ENCODE results near the gene TRIM31.

The TRIM31 gene

DNA sequence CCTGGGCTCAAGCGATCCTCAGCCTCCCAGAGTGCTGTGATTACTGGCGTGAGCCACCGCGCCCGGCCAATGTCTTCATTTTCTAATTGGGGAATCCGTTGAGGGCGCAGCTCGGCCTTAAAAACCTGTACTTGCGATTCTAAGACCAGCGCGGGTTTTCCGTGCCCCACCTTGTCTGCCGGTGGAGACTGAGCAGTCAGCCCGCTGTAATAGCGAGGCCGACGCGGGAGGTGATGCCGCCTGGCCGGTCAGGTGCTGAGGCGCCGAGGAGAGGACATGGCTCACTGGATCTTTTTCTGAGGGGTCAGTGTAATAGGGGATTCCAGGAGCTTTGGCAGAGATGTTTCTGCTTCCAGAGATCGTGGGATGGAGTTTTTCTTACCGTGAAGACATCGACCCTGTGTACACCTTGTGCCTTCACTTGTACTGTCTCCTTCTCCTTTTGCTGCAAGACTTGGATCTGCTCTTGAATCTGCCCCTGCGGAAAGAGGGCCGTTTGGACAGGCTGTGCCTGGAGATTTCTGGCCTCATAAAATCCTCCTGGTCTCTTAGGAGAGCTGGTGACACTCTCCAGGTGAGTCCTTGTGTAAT, 1.5 kb downstream of the TRIM31 start:
- DNase-seq (no peak), ATAC-seq (no peak)
- H3K9me3 Mint-ChIP-seq: no peaks in the 10 kb centered on the region
- peaks cover 62% of the 10 kb centered on the region for H3K27me3 Mint-ChIP-seq
- H3K27ac Mint-ChIP-seq: no peak overlapping the region
- peaks cover 13% of the 10 kb centered on the region for H3K4me1 Mint-ChIP-seq
- no peak overlapping the region for H3K4me3 Mint-ChIP-seq
- no peaks in the 10 kb centered on the region for H3K36me3 Mint-ChIP-seq (ENCODE audit: low read depth)

DNA sequence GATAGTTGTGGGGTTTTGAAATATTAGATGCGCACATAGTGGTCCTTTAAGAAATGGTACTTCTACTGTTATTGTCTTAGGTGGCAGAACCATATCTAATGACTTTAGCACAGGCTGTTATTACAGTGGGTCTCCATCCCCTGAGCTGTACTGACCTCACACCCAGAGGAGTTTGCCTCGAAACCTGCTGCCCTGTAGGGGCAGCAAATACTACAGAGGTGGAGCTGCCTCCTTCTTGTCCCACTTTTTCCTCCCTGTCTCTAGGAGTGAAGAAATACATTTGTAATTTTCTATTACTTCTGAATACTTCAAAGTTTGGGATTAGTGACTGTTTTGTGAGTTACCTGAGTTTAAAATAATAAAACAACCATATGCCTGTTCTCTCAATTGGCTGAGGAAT, 8.2 kb downstream of the TRIM31 start:
- Mint-ChIP-seq H3K36me3 (ENCODE audit: low read depth) (no peaks in the 10 kb centered on the region), H3K4me3 (no peak overlapping the region), H3K27ac (no peak overlapping the region), H3K4me1 (peaks cover 32% of the 10 kb centered on the region), H3K27me3 (peaks cover 48% of the 10 kb centered on the region), H3K9me3 (no peaks in the 10 kb centered on the region)
- no peak for DNase-seq
- no peak for ATAC-seq

DNA sequence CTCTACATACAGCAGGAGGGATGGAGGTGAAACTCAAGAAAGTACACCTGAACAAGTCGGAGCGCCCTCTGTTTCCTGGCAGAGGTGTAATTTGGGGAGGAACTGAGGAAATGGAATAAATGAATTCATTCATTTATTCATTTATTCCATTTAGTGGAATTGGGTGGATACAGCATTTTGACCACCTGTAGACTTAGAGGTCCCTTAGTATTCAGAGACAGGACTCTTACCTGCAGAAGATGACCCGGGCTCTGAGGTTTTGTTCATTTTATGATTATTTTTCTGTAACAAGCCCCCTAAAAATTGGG, 9.1 kb downstream of the TRIM31 start:
- ATAC-seq: no peak
- Mint-ChIP-seq H3K9me3 (no peaks in the 10 kb centered on the region), H3K36me3 (ENCODE audit: low read depth) (no peaks in the 10 kb centered on the region), H3K4me1 (peaks cover 32% of the 10 kb centered on the region), H3K4me3 (peak overlapping the region; percentile 74), H3K27ac (no peak overlapping the region), H3K27me3 (peaks cover 53% of the 10 kb centered on the region)
- no peak for DNase-seq

DNA sequence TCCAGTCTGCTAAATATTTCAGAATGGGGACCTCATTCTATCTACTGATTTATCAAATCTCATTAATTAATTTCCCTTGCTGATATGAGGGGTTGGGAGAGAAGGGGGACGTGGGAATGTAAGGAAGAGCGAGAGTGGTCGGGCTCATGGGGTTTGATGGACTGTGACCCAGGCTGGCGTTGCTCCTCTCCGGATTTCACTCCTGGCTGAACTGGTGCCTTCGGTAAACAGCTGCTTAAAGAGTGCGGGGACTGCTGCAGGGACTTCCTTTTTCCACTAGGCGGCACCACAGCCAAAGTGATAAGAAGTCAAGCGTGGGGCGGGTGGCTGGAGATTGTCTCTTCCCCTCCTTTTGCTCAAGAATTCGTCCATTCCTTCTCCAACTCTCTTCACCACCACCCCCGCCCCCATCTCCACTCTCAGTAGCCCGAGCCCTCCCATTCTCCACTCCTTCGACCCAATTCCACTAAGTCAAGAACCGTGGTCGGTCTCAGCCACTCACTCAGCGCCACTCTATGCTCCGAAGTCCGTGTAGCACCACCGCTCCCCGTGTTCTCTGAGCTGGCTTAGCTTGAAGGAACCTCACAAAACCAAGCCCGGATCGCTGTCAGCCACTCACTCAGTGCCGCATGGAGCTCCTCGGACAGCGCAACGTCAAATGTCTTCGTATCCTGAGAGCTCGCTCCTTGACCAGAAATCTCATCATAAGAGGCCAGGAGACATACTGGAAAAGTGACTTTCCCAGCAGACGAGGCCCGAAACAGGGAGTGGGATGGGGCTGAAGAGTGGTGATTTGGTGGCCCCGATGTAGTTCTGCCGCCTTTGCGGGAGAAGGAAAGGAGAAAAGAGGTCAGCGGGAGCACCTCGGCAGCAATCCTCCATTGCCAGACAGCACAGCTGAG, 9.7 kb downstream of the TRIM31 start:
- DNase-seq (peak; percentile 81), ATAC-seq (peak; percentile 76)
- peaks cover 36% of the 10 kb centered on the region for H3K4me1 Mint-ChIP-seq
- peak overlapping the region; percentile 21 for H3K27ac Mint-ChIP-seq
- H3K4me3 Mint-ChIP-seq: peak overlapping the region; percentile 74
- H3K9me3 Mint-ChIP-seq: no peaks in the 10 kb centered on the region
- peaks cover 54% of the 10 kb centered on the region for H3K27me3 Mint-ChIP-seq
- no peaks in the 10 kb centered on the region for H3K36me3 Mint-ChIP-seq (ENCODE audit: low read depth)

DNA sequence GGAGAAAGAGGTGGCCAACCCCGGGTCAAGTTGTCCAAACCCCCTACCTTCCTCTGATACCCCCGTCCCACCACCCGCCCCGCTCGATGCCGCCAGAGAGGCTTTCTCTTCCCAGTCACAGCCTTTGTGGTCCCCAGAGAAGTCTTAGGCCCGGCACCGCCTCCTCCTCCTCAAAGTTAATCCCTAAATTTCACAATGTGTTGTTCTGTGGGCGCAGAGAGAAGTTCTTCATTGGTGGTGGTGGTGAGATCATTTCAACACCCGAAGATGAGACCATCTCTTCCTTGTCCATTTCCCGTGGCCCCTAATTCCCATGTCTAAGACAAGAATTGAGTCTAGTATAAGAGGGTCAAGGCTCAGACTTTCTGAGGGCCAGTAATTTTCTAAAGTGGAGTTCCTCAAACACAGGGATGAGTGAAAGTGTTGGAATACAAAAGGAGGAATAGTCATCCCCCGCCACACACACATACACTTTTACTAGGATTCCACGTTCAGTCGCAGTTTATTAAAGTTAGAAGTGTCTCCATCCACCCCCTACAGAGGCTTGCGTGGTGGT, 10.4 kb downstream of the TRIM31 start:
- no peaks in the 10 kb centered on the region for H3K36me3 Mint-ChIP-seq (ENCODE audit: low read depth)
- H3K4me1 Mint-ChIP-seq: peaks cover 43% of the 10 kb centered on the region
- peak overlapping the region; percentile 78 for H3K4me3 Mint-ChIP-seq
- peaks cover 51% of the 10 kb centered on the region for H3K27me3 Mint-ChIP-seq
- DNase-seq (peak; percentile 8), ATAC-seq (no peak)
- H3K27ac Mint-ChIP-seq: no peak overlapping the region
- no peaks in the 10 kb centered on the region for H3K9me3 Mint-ChIP-seq

DNA sequence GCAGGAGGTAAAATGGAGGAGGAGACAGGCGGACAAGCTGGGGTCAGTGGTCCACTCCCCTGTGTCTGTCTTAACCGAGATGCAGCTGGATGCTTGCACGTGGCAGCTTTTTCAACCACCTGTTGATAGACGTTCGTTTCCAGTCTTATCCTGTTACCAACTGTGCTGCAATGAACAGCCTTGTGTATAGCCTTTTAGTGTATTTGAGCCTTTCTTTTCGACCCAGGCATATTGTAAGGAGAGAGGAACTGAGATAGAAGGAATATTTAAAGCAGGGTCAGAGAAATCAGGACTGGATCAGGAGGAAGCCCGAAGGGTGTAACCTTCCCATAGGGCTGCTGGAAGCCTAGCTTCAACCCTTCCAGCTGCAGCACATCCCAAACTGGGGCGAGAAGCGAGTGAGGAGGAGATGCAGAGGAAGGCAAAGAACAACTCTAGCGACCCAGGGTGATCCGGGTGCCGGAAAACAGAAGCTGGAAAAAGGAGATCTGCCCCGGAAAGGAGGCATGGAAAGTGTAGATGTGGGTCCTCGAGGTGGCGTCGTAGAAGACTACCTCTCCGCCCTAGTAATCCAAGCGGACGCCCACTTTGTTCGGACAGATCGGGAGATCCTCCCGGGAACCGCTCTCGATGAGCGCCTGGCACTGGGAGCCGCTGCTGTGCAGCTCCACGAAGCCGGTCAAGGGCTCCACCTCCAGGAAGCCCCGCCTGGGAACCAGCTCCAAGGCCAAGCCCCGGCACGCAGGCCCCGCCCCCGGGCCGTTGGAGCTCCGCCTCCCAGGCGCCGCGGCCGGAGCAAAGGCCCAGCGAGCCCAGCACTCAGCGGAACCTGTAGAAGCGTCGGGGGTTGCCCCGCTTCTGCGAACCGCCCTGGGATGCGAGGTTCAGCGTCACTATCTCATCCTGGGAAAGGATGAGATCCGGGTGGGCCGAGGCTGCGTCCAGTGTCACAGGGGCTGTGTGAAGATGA, 11.2 kb downstream of the TRIM31 start:
- Mint-ChIP-seq H3K4me3 (peak overlapping the region; percentile 78), H3K27ac (no peak overlapping the region), H3K9me3 (no peaks in the 10 kb centered on the region), H3K27me3 (peaks cover 51% of the 10 kb centered on the region), H3K36me3 (ENCODE audit: low read depth) (no peaks in the 10 kb centered on the region), H3K4me1 (peaks cover 44% of the 10 kb centered on the region)
- DNase-seq (peak; percentile 85), ATAC-seq (peak; percentile 75)

DNA sequence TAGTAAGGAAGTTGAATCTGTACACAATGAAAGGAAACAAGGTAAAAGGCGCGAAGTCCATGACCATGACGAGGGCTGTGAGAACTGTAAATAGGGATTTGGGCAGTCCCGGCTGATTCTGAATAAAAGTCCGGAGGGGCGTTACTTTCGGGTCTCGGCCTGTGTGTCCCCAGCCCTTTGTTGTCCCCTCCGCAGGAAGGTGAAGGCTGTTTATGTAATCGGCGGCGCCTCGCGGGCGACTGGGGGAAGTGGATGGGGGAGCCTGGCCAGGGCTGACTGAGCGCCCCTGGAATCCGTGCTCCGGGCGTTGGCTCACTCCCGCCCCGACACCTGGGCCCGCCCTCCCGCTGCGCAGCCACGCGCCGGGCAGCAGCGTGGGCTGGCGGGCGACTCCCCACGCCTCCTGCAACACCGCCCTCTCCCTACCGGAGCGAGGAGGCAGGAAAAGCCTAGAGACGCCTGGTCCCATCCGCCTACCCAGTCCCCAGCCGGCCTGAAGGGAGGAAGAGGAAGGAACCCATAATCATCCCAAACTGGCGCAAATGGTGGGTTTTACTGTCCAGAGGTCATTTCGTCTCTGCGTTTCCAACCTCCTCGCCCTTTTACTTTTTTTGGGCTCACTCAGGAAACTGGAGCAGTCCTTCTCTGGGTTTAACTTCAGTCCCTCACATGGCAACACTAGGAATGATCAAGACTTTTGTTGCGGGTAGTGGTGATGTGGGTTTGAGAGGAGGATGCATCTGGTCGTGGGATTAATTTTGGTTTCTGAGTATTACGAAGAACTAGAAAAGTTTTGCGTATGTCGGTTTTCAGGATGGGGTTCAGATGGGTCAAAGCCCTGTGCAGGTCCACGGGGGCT, 12.1 kb downstream of the TRIM31 start:
- Mint-ChIP-seq H3K4me1 (peaks cover 44% of the 10 kb centered on the region), H3K36me3 (ENCODE audit: low read depth) (no peaks in the 10 kb centered on the region), H3K27ac (no peak overlapping the region), H3K9me3 (no peaks in the 10 kb centered on the region), H3K4me3 (peak overlapping the region; percentile 78), H3K27me3 (peaks cover 49% of the 10 kb centered on the region)
- ATAC-seq (no peak), DNase-seq (peak; percentile 17)

DNA sequence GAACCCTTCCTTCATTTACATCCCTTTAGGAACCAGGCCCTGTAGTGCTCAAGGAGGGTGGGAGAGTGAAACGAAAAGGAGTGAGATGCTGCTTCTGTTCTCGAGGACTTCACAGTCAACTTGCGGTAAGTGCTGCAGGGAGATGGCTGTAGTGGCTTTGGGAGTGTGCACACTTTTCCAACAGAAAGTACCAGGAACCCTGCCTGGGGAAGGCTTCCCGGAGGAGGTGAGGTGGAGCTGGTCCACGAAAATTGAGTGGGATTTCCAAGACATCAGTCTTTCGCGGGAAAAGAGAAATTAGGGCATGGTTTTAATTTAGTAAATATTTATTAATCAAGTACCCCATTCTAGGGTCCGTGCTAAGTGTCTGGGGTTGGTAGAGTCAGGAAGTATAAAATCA, 12.7 kb downstream of the TRIM31 start:
- peaks cover 44% of the 10 kb centered on the region for H3K4me1 Mint-ChIP-seq
- no peaks in the 10 kb centered on the region for H3K36me3 Mint-ChIP-seq (ENCODE audit: low read depth)
- no peak for DNase-seq
- no peak overlapping the region for H3K27ac Mint-ChIP-seq
- no peaks in the 10 kb centered on the region for H3K9me3 Mint-ChIP-seq
- ATAC-seq: no peak
- H3K4me3 Mint-ChIP-seq: peak overlapping the region; percentile 56
- peaks cover 49% of the 10 kb centered on the region for H3K27me3 Mint-ChIP-seq

DNA sequence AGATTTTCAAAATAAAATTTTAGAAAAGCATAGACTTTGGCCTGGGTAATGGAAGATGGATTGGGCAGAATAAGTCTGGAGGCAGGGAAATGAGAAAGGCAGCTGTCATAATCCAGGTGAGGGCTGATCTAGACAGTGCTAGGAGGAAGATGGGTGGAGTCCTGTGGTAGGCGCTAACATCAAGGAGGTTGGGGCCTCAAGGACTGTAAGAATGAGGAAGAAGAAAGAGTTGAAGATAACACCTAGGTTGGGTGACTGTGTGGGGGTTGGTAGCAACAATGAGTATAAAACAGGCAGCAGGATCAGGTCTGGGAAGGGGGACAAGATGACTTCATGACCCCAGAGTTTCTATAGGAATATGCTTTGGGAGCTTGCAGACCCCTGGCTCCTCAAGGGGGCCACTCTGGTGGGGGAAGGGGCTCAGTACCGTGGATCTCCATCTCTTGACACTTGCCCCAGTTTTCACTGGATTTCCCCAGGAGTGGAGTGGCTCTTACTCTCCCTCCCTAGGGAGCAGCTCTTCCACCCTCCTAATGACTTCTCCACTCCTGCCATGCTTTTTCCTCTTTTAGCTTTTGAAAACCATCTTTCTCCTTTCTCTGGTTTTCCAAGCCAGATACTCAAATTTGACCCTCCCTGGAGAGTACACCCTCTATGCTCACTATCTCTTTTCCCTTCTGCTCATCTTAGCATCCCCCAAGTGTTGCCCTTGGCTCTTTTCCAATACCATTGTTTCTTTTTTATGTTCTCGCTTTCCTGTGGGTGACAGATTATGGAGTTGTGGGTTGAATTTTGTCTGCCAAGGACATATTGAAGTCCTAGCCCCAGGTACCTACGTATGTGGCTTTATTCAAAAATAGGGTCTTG, 14.8 kb downstream of the TRIM31 start:
- DNase-seq (no peak), ATAC-seq (no peak)
- Mint-ChIP-seq H3K27ac (no peak overlapping the region), H3K4me3 (no peak overlapping the region), H3K27me3 (peaks cover 50% of the 10 kb centered on the region), H3K9me3 (no peaks in the 10 kb centered on the region), H3K4me1 (peaks cover 38% of the 10 kb centered on the region), H3K36me3 (ENCODE audit: low read depth) (no peaks in the 10 kb centered on the region)

DNA sequence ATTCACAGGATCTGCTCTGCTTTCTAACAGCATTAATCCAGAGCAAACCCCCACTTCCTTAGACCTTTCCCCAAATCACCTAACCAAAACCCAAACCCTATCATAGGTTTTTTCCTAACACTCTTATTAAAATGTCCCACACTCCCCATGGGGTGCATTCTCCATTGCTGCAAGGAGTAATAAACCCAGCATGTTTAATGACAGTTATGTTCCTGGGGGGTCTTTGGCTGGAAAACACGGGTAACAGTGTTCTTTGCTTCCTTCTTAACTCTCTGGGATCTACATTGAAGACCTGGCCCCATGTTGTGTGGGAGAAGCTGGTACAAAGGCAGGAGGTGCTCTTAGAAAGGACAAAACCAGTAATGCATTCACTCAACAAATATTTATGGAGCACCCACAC, 16.1 kb downstream of the TRIM31 start:
- H3K27ac Mint-ChIP-seq: no peak overlapping the region
- no peaks in the 10 kb centered on the region for H3K9me3 Mint-ChIP-seq
- ATAC-seq (no peak), DNase-seq (no peak)
- H3K27me3 Mint-ChIP-seq: peaks cover 55% of the 10 kb centered on the region
- peaks cover 30% of the 10 kb centered on the region for H3K4me1 Mint-ChIP-seq
- no peak overlapping the region for H3K4me3 Mint-ChIP-seq
- no peaks in the 10 kb centered on the region for H3K36me3 Mint-ChIP-seq (ENCODE audit: low read depth)

DNA sequence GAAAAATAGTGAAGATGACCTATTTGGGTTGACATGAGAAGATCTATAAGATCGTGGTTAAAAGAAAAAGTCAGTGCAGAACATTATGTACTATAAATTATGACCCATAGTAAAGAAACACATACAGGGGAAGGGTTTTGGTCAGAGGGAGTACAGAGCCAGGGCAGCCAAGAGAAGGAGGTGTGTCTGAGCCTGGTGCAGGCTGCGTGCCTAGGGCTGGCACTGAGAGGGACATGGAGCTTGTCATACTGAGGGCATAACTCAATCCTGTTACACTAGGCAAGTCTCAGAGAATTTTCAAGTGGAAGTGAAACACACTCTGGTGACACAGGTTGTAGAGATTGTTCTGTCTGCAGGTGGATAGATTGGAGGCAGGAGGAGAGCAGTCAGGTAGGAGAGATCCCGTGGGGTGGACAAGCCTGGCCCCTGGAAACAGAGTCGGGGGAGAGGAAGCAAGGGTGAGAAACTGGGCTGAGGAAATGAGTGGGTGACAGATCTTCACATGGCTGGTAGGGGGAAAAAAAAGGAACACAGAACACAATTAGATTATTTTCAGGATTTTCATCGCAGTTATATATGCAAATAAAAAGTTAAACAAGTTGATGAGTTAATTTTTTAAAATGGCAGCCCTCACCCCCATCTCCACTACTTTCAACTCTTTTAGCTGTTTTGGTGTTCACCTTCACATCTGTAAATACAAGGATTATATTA, 18.8 kb downstream of the TRIM31 start:
- Mint-ChIP-seq H3K36me3 (ENCODE audit: low read depth) (no peaks in the 10 kb centered on the region), H3K4me1 (peaks cover 12% of the 10 kb centered on the region), H3K27me3 (peaks cover 53% of the 10 kb centered on the region), H3K9me3 (no peaks in the 10 kb centered on the region), H3K4me3 (no peak overlapping the region), H3K27ac (no peak overlapping the region)
- ATAC-seq: no peak
- DNase-seq: no peak

DNA sequence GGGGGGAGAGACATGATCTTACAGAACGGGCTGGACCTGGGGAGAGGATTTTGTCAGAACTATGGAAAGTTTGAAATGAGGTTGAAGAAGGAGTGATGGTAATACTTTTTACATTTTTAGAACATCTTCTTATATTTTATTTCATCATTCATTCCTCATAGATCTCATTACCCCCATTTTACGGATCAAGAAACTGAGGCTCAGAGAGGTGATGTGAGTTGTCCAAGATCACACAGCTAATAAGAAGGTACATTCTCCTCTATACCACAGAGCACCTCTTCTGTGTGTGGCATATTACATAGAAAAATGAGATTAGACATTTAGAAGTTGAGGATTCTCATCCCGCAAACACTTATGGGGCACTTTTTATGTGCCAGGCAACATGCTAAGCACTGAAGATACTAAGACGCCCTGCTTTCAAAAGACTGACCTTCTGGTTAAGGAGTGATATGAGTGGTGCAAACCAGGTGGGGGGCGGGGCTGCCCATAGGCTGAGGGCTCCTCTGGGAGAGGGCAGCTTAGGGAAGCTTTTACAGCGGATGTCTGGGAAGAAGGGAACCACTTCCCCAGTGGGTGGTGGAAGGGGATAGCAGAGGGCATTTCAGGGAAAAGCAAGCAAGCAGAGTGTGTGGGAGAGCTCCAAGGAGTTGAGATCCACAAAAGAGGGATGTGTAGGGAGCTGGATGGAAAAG, 19.9 kb downstream of the TRIM31 start:
- H3K36me3 Mint-ChIP-seq (ENCODE audit: low read depth): no peaks in the 10 kb centered on the region
- no peaks in the 10 kb centered on the region for H3K9me3 Mint-ChIP-seq
- peaks cover 6% of the 10 kb centered on the region for H3K4me1 Mint-ChIP-seq
- DNase-seq: no peak
- H3K27me3 Mint-ChIP-seq: peaks cover 49% of the 10 kb centered on the region
- ATAC-seq: no peak
- H3K27ac Mint-ChIP-seq: no peak overlapping the region
- no peak overlapping the region for H3K4me3 Mint-ChIP-seq
